ENCODE data around the gene MAPKAP1.

The MAPKAP1 gene

DNA sequence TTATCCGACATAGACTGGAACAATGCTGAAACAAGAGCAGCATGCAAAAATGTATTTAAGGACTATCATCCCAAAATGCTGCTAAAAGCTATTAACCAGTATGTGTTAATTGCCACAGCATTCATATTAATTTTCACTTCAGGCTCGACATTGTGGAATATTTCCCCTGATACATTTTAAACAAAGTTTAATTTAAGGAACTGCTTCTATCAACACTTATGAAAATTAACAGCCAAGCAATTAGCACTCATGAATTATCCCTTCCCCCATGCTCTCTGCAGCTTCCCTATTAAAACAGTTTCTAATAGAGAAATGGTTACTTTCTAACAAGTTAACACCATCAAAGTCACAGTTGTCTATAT, 54.8 kb downstream of the MAPKAP1 start:
- no peaks in the 10 kb centered on the region for H3K27me3 ChIP-seq (ENCODE audit: insufficient read depth, low read length)
- H3K4me1 ChIP-seq (ENCODE audit: insufficient read depth, low read length): peaks cover 92% of the 10 kb centered on the region
- no peak overlapping the region for H3K4me3 ChIP-seq (ENCODE audit: low read length)
- H3K36me3 ChIP-seq (ENCODE audit: insufficient read depth, low read length): no peaks in the 10 kb centered on the region
- H3K9ac ChIP-seq (ENCODE audit: low read depth, low read length): no peak overlapping the region
- WGBS: 84% methylated on average over 2 of the region's 2 CpGs
- no peak overlapping the region for H3K27ac ChIP-seq (ENCODE audit: low read depth, low read length)
- H3K9me3 ChIP-seq (ENCODE audit: insufficient read depth, low read depth, low read length): no peaks in the 10 kb centered on the region

DNA sequence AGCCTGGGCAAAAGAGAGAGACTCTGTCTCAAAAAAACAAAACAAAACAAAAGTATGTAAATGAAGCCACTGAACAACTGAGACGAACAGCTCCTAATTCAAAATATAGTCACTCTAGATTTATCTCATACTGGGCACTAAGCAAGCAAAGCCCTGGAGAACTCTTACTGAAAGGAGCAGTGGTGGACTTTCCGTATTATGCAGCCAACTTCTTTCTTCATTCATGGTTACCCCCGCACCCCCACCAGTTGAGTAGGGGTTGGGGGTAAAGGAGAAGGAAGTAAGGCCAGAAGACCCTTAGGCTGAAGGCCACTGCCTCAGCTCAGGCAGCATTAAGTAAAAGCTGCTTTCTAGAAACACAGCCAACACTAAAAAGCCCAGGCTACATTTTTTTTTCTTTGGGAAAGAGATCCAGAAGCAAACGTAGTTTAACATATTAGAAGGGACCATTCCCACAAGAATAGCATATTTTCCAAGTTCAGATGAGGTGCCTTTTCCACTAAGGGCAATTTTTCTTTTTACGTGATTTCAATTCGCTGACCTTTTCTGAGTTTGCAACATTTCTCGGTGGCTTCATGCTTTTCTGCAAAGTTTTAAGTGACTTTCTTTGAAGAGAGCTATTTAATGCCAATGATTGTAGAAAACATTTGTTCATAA, 55.3 kb downstream of the MAPKAP1 start:
- peak overlapping the region; percentile 38; the same call in 1 of the 2 replicates for H3K27ac ChIP-seq (ENCODE audit: low read depth, low read length)

DNA sequence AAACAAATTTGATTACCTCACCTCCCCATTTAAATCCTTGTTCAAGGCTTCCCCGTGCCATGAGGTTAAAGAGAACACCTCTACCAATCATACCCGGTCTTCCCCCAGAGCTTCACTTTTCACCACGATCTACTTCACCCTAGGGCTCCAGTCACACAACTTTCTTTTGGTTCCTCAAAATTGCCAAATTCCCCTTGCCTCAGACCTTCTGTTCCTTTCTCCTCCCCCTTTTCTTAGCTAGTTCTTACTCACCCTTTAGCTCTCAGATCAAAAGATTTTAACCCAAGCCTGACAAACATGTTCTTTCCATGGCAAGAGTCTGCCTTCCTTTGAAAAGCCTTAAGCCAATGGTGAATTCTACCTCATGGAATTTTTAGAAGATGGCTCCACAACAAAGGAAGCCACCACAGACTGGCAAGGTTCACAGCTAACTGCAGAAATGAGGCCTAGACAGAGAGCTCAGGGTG, 56.7 kb downstream of the MAPKAP1 start:
- H3K27ac ChIP-seq (ENCODE audit: low read depth, low read length): peak overlapping the region; percentile 60
- peak overlapping the region; percentile 15; the same call in 1 of the 2 replicates for H3K9ac ChIP-seq (ENCODE audit: low read depth, low read length)

More for the DNA sequence above, 55.3 kb downstream of the MAPKAP1 start:
- Histone ChIP-seq H3K4me1 (ENCODE audit: insufficient read depth, low read length) (peaks cover 88% of the 10 kb centered on the region), H3K36me3 (ENCODE audit: insufficient read depth, low read length) (no peaks in the 10 kb centered on the region), H3K9me3 (ENCODE audit: insufficient read depth, low read depth, low read length) (no peaks in the 10 kb centered on the region), H3K9ac (ENCODE audit: low read depth, low read length) (peak overlapping the region; percentile 19; the same call in 1 of the 2 replicates), H3K27me3 (ENCODE audit: insufficient read depth, low read length) (no peaks in the 10 kb centered on the region), H3K4me3 (ENCODE audit: low read length) (no peak overlapping the region)
- WGBS: 84% methylated on average over 7 of the region's 7 CpGs

DNA sequence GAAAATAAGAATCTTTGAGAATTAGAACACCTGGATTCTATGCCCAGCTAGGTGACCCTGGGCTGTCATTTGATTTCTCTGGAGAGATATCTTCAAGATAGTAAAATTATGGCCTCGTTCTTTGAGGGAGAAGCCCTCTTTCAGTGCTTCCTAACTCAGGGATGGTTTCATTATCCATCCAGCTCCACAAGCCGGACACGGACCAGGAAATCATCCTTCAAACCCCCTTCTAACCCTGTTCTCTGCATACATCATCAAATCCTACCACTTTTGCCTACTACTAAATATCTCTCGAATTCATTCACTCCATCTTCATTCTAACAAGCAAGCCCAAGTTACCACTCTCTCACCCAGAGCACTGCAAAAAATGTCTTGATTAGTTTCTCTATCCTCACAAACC, 57.2 kb downstream of the MAPKAP1 start:
- no peaks in the 10 kb centered on the region for H3K36me3 ChIP-seq (ENCODE audit: insufficient read depth, low read length)
- 87% methylated on average over 4 of the region's 4 CpGs for whole genome bisulfite sequencing
- peak overlapping the region; percentile 60; the same call in 1 of the 2 replicates for H3K27ac ChIP-seq (ENCODE audit: low read depth, low read length)
- H3K4me3 ChIP-seq (ENCODE audit: low read length): no peak overlapping the region
- no peaks in the 10 kb centered on the region for H3K27me3 ChIP-seq (ENCODE audit: insufficient read depth, low read length)
- H3K9me3 ChIP-seq (ENCODE audit: insufficient read depth, low read depth, low read length): no peaks in the 10 kb centered on the region
- H3K4me1 ChIP-seq (ENCODE audit: insufficient read depth, low read length): peaks cover 82% of the 10 kb centered on the region
- H3K9ac ChIP-seq (ENCODE audit: low read depth, low read length): peak overlapping the region; percentile 15; the same call in 1 of the 2 replicates

More for the DNA sequence above, 56.7 kb downstream of the MAPKAP1 start:
- H3K4me1 ChIP-seq (ENCODE audit: insufficient read depth, low read length): peaks cover 82% of the 10 kb centered on the region
- no peaks in the 10 kb centered on the region for H3K36me3 ChIP-seq (ENCODE audit: insufficient read depth, low read length)
- 16% methylated on average over 3 of the region's 3 CpGs for WGBS
- no peaks in the 10 kb centered on the region for H3K27me3 ChIP-seq (ENCODE audit: insufficient read depth, low read length)
- no peaks in the 10 kb centered on the region for H3K9me3 ChIP-seq (ENCODE audit: insufficient read depth, low read depth, low read length)
- H3K4me3 ChIP-seq (ENCODE audit: low read length): no peak overlapping the region

DNA sequence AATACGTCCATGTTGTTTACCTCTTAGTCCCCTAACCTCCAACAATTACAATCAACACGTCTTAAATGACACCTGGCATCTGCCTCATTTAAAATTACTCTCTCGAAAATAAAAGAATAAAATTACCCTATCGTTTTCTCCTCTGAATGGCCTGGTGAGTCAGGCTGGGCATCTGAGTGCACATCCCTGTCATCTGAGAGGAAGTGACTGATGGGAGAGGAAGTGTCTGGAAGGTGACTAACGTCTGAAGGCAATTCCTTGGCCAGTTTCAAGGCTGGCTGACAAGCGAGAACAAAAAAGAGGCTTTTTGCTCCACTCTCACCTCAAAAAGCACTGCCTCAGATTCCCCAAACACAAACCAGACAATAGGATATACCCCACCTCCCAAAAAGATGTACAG, 57.7 kb downstream of the MAPKAP1 start:
- Histone ChIP-seq H3K4me3 (ENCODE audit: low read length) (no peak overlapping the region), H3K9me3 (ENCODE audit: insufficient read depth, low read depth, low read length) (no peaks in the 10 kb centered on the region), H3K4me1 (ENCODE audit: insufficient read depth, low read length) (peaks cover 82% of the 10 kb centered on the region), H3K27ac (ENCODE audit: low read depth, low read length) (peak overlapping the region; percentile 34; the same call in 1 of the 2 replicates), H3K9ac (ENCODE audit: low read depth, low read length) (no peak overlapping the region), H3K27me3 (ENCODE audit: insufficient read depth, low read length) (no peaks in the 10 kb centered on the region), H3K36me3 (ENCODE audit: insufficient read depth, low read length) (no peaks in the 10 kb centered on the region)
- 81% methylated on average over 6 of the region's 6 CpGs for WGBS

DNA sequence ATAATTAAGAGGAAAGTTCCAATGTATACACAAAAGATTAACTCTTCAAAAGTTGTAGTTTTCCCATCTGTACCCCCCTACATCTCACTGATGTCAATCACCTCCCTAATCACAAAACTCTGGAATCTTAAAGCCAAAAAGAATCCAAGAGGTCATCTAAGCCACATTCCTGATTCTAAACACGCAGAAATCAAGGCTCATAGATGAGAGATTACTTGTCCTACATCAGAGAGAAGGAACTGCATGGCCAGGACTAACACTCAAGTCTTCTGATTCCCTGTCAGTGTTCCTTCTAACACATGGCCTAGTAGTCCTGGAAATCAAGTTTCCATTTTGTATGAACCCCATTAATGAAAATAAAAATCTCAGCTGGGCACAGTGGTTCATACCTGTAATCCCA, 58.7 kb downstream of the MAPKAP1 start:
- no peaks in the 10 kb centered on the region for H3K36me3 ChIP-seq (ENCODE audit: insufficient read depth, low read length)
- H3K9ac ChIP-seq (ENCODE audit: low read depth, low read length): no peak overlapping the region
- no peaks in the 10 kb centered on the region for H3K27me3 ChIP-seq (ENCODE audit: insufficient read depth, low read length)
- 0 out of 2 replicates have a peak overlapping the region, but pooled peaks have one; percentile 11 for H3K27ac ChIP-seq (ENCODE audit: low read depth, low read length)
- WGBS: 95% methylated on average over 1 of the region's 1 CpG
- no peaks in the 10 kb centered on the region for H3K9me3 ChIP-seq (ENCODE audit: insufficient read depth, low read depth, low read length)
- peaks cover 76% of the 10 kb centered on the region for H3K4me1 ChIP-seq (ENCODE audit: insufficient read depth, low read length)
- H3K4me3 ChIP-seq (ENCODE audit: low read length): no peak overlapping the region

DNA sequence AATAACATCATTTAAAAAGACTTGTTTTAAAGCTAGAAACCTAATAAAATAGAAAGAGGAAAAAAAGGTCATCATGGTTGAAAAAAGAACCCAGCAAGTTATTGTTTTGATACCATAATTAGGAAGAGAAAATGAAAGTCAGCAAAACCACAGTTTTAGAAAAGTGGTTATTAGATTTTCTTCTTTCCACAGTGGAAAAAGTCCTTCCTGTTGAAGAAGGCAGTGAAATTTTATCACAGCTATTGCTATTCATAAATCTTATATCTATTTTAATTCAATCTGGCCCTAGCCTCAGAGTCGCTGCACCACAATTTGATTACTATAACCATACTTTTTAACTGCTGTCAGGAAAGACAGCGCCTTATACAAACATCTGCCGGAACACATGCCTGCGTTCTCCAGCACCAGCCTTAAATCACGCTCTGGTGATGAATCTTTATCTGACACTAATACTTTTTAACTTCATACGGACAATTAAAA, 60.3 kb downstream of the MAPKAP1 start:
- Histone ChIP-seq H3K36me3 (ENCODE audit: insufficient read depth, low read length) (no peaks in the 10 kb centered on the region), H3K9ac (ENCODE audit: low read depth, low read length) (no peak overlapping the region), H3K4me3 (ENCODE audit: low read length) (no peak overlapping the region), H3K9me3 (ENCODE audit: insufficient read depth, low read depth, low read length) (no peaks in the 10 kb centered on the region), H3K27me3 (ENCODE audit: insufficient read depth, low read length) (no peaks in the 10 kb centered on the region), H3K27ac (ENCODE audit: low read depth, low read length) (no peak overlapping the region), H3K4me1 (ENCODE audit: insufficient read depth, low read length) (peaks cover 59% of the 10 kb centered on the region)
- WGBS: 95% methylated on average over 6 of the region's 6 CpGs

DNA sequence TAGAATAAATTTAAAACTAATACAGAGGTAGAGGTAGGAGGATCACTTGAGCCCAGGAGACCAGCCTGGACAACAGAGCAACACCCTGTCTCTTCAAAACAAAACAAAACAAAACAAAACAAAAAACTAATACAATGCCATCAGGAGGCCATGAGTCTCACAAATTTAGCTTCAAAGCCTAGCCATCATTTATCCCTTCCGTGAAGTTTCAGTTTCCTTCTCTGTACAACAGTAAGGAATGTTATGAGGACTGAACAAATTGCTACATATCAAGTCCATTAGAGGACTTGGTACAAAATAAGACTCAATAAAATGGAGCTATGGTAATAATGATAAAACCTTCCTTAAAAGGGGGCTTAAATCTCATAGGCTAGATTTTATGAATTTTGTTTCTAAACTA, 60.8 kb downstream of the MAPKAP1 start:
- Histone ChIP-seq H3K9ac (ENCODE audit: low read depth, low read length) (no peak overlapping the region), H3K27ac (ENCODE audit: low read depth, low read length) (no peak overlapping the region), H3K9me3 (ENCODE audit: insufficient read depth, low read depth, low read length) (no peaks in the 10 kb centered on the region), H3K27me3 (ENCODE audit: insufficient read depth, low read length) (no peaks in the 10 kb centered on the region), H3K4me3 (ENCODE audit: low read length) (no peak overlapping the region), H3K4me1 (ENCODE audit: insufficient read depth, low read length) (peaks cover 56% of the 10 kb centered on the region), H3K36me3 (ENCODE audit: insufficient read depth, low read length) (no peaks in the 10 kb centered on the region)
- WGBS: 78% methylated on average over 1 of the region's 1 CpG

DNA sequence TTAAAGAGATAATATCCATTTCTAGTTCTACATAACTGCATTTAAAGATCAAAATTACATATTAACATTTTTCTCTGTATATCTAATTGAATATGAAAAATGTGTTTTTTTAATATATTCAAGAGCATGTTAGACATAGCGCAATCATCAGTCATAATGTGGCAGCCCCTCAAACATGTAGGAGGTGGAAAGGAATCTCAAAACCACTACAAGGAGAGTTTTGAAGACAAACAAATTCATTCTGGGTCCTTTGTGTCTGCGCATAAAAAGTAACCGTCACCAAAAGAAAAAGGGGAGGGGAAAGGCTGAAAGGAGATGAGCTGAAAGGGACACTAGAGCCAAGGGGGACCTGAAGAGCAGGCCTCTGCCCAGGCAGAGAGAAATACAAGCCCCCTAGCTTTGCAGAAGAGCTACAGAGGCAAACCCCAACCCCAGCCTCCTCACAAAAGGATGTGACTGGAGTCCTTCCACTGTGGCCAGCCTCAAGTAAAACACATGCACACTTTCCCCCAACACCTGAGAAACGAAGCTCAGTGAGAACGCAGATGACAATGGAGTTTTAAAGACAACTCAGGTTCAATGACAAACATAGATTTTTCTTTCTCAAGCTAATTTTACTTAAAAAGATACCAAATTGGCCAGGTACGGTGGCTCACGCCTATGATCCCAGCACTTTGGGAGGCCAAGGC, 62.0 kb downstream of the MAPKAP1 start:
- H3K9ac ChIP-seq (ENCODE audit: low read depth, low read length): no peak overlapping the region
- H3K9me3 ChIP-seq (ENCODE audit: insufficient read depth, low read depth, low read length): no peaks in the 10 kb centered on the region
- no peaks in the 10 kb centered on the region for H3K36me3 ChIP-seq (ENCODE audit: insufficient read depth, low read length)
- 79% methylated on average over 7 of the region's 7 CpGs for WGBS
- no peak overlapping the region for H3K27ac ChIP-seq (ENCODE audit: low read depth, low read length)
- no peak overlapping the region for H3K4me3 ChIP-seq (ENCODE audit: low read length)
- H3K27me3 ChIP-seq (ENCODE audit: insufficient read depth, low read length): no peaks in the 10 kb centered on the region
- peaks cover 44% of the 10 kb centered on the region for H3K4me1 ChIP-seq (ENCODE audit: insufficient read depth, low read length)

DNA sequence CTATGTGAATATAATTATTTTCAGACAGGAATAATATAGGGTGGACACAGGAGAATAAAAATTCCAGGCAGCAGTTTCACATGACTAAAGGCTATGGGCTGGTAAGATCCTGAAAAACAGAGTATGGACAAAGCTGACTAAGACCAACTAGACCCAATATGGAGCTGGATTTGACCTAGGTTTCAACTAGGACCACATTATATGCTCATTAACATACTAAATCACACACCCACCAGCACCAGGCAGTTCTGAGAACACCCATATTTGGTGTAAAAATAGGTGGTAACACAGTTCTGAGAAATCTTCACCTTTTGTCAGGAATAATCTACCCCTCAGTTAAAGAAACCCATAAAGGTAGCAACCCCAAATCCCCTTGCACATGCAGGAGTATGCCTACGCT, 64.7 kb downstream of the MAPKAP1 start:
- Histone ChIP-seq H3K27ac (ENCODE audit: low read depth, low read length) (no peak overlapping the region), H3K27me3 (ENCODE audit: insufficient read depth, low read length) (no peaks in the 10 kb centered on the region), H3K9me3 (ENCODE audit: insufficient read depth, low read depth, low read length) (no peaks in the 10 kb centered on the region), H3K36me3 (ENCODE audit: insufficient read depth, low read length) (no peaks in the 10 kb centered on the region), H3K4me3 (ENCODE audit: low read length) (no peak overlapping the region), H3K4me1 (ENCODE audit: insufficient read depth, low read length) (peaks cover 21% of the 10 kb centered on the region), H3K9ac (ENCODE audit: low read depth, low read length) (no peak overlapping the region)
- 96% methylated on average over 1 of the region's 1 CpG for WGBS

DNA sequence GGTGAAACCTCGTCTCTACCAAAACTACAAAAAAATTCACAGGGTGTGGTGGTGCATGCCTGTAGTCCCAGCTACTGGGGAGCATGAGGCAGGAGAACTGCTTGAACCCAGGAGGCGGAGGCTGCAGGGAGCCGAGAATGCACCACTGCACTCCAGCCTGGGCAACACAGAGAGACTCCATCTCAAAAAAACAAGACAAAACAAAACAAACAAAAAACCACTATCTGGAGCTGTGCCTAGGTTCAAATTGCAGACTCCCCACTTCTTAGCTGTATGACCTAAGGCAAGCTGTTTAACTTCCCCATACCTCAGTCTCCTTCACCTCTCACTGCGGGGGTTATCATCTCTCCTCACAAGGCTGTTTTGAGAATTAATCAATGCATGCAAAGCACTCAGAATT, 68.0 kb downstream of the MAPKAP1 start:
- Histone ChIP-seq H3K27me3 (ENCODE audit: insufficient read depth, low read length) (no peaks in the 10 kb centered on the region), H3K9me3 (ENCODE audit: insufficient read depth, low read depth, low read length) (no peaks in the 10 kb centered on the region), H3K4me3 (ENCODE audit: low read length) (no peak overlapping the region), H3K9ac (ENCODE audit: low read depth, low read length) (no peak overlapping the region), H3K4me1 (ENCODE audit: insufficient read depth, low read length) (peaks cover 14% of the 10 kb centered on the region; the same call in 1 of the 2 replicates), H3K27ac (ENCODE audit: low read depth, low read length) (no peak overlapping the region), H3K36me3 (ENCODE audit: insufficient read depth, low read length) (no peaks in the 10 kb centered on the region)
- WGBS: 95% methylated on average over 4 of the region's 4 CpGs
